HepG2 (cell line): ENCODE results near the gene TMX3. TPM values are rescaled to one million over a fixed set of nuclear protein-coding genes. Genes with fewer than 3 reads are reported as not detected.

Source experiments
- ATAC-seq: fragments of 200-7000 bp; cut with Tn5 transposase; 3 replicates; pipeline ENCODE4 v1.9.1; 2020; ENCODE audit warnings: mild to moderate bottlenecking, moderate library complexity
- BruUV-seq: library from RNA; stranded (reverse); fragments of 400-500 nt; replicated peaks from 2 replicates; lab custom pipeline; 2021; lab: Mats Ljungman, UMichigan
- CTCF ChIA-PET: fragments of 300-600 bp; formaldehyde crosslinking; extraction: SDS; loops from one replicate; lab custom pipeline; 2021; ENCODE audit warnings: low total read pairs, inconsistent platforms, low intra/inter-chr PET ratio; lab: Yijun Ruan, JAX
- POLR2A ChIA-PET: fragments of 350-600 bp; sonication (Branson Sonifier 250); formaldehyde crosslinking; loops from one replicate; lab custom pipeline; 2020; ENCODE audit warnings: antibody characterized with exemption, inconsistent platforms; lab: Yijun Ruan, JAX
- DNase-seq: peaks from one replicate; pipeline ENCODE4 v3.0.0-alpha.2; 2015; ENCODE audit warnings: low spot score
- FAIRE-seq: peaks from 3 replicates; lab custom pipeline; 2011; peaks lifted over from hg19 to GRCh38; lab: Jason Lieb, UNC
- H2AFZ ChIP-seq: one replicate; pipeline ENCODE4 v1.6.1; 2011; ENCODE audit warnings: low read length, inconsistent platforms
- H3K27ac ChIP-seq: fragments of 300-600 bp; 3 replicates; pipeline ENCODE4 v1.8.0; 2011; ENCODE audit warnings: mixed run types, mild to moderate bottlenecking, mixed read lengths, low read length, inconsistent platforms; ENCODE audit not compliant: insufficient read depth; ENCODE audit errors: extremely low read length
- H3K27me3 ChIP-seq, 2 experiments: fragments of 200-600 bp in 1 of 2; 2 replicates in 1 of 2; 3 replicates in 1 of 2; pipeline versions ENCODE4 v1.6.0 to v1.8.0; 2011; ENCODE audit warnings: low read length in 2 of 2, mild to moderate bottlenecking in 2 of 2, moderate library complexity in 2 of 2, inconsistent platforms in 1 of 2; ENCODE audit not compliant: insufficient read depth in 2 of 2, control insufficient read depth in 1 of 2
- H3K36me3 ChIP-seq, 2 experiments: fragments of 200-600 bp in 1 of 2; replicated peaks in 1 of 2; 2 replicates in 1 of 2; 3 replicates in 1 of 2; pipeline versions ENCODE4 v1.5.1 to v1.8.0; 2011; ENCODE audit warnings: low read length in 2 of 2, inconsistent platforms in 1 of 2; ENCODE audit not compliant: insufficient read depth in 2 of 2, control insufficient read depth in 1 of 2
- H3K4me1 ChIP-seq: 2 replicates; pipeline ENCODE4 v1.5.1; 2012; ENCODE audit warnings: low read length, inconsistent platforms; ENCODE audit not compliant: insufficient read depth
- H3K4me2 ChIP-seq: 2 replicates; pipeline ENCODE4 v1.6.0; 2011; ENCODE audit warnings: low read depth, low read length, inconsistent platforms
- H3K4me3 ChIP-seq, 3 experiments: fragments of 200-600 bp in 1 of 3; sonication (generic), shearing (Covaris generic) in 1 of 3; replicated peaks in 1 of 3; 2 replicates each; pipeline ENCODE4 v1.5.1; 2011 to 2016; ENCODE audit warnings: low read length in 3 of 3, inconsistent platforms in 2 of 3, low read depth in 2 of 3, mild to moderate bottlenecking in 2 of 3, control low read depth in 1 of 3, mixed read lengths in 1 of 3; ENCODE audit not compliant: insufficient read depth in 1 of 3
- H3K79me2 ChIP-seq: one replicate; pipeline ENCODE4 v1.6.1; 2011; ENCODE audit warnings: low read length, inconsistent platforms; ENCODE audit not compliant: insufficient read depth
- H3K9ac ChIP-seq: 2 replicates; pipeline ENCODE4 v1.6.0; 2011; ENCODE audit warnings: mild to moderate bottlenecking, low read depth, low read length, inconsistent platforms; ENCODE audit not compliant: insufficient read depth
- H3K9me3 ChIP-seq: 2 replicates; pipeline ENCODE4 v1.5.1; 2012; ENCODE audit warnings: mild to moderate bottlenecking, low read length
- H4K20me1 ChIP-seq: 2 replicates; pipeline ENCODE4 v1.6.0; 2011; ENCODE audit warnings: inconsistent platforms, mild to moderate bottlenecking, low read length, moderate library complexity; ENCODE audit not compliant: insufficient read depth
- ARHGAP35 ChIP-seq: sonication (generic); formaldehyde crosslinking; IDR thresholded peaks from 2 replicates; pipeline ENCODE4 v1.9.0; 2022; ENCODE audit warnings: mild to moderate bottlenecking, inconsistent platforms, moderate library complexity, missing genetic modification reagents, borderline replicate concordance
- CTCF ChIP-seq: sonication (generic); formaldehyde crosslinking; IDR thresholded peaks from 2 replicates; pipeline ENCODE4 v1.5.0; 2020; ENCODE audit warnings: mild to moderate bottlenecking, missing genetic modification reagents, moderate library complexity
- EED ChIP-seq: sonication (generic); formaldehyde crosslinking; IDR thresholded peaks from 2 replicates; pipeline ENCODE4 v1.5.0; 2020; ENCODE audit warnings: mild to moderate bottlenecking, missing genetic modification reagents
- GABPB1 ChIP-seq: IDR thresholded peaks from 2 replicates; pipeline ENCODE4 v1.6.1; 2016; ENCODE audit warnings: mild to moderate bottlenecking, missing genetic modification reagents, moderate library complexity, missing compliant biosample characterization
- KLF6 ChIP-seq: IDR thresholded peaks from 2 replicates; pipeline ENCODE4 v1.8.0; 2016; ENCODE audit warnings: missing biosample characterization, missing genetic modification reagents
- KMT2B ChIP-seq: IDR thresholded peaks from 2 replicates; pipeline ENCODE4 v1.6.1; 2016; ENCODE audit warnings: missing genetic modification reagents, missing compliant biosample characterization
- NFE2 ChIP-seq: sonication (generic); formaldehyde crosslinking; IDR thresholded peaks from 2 replicates; pipeline ENCODE4 v1.4.0; 2020; ENCODE audit warnings: missing genetic modification reagents
- PATZ1 ChIP-seq: sonication (generic); formaldehyde crosslinking; IDR thresholded peaks from 2 replicates; pipeline ENCODE4 v1.4.0; 2020; ENCODE audit warnings: missing genetic modification reagents
- RBM22 ChIP-seq: fragments of 200-400 bp; formaldehyde crosslinking; optimal IDR thresholded peaks from 2 replicates; pipeline ENCODE3; 2017; ENCODE audit warnings: mild to moderate bottlenecking, low read length, moderate library complexity
- SMC3 ChIP-seq: IDR thresholded peaks from 2 replicates; pipeline ENCODE4 v1.6.1; 2011; ENCODE audit warnings: low read length, improper control_type of control experiment
- STAG1 ChIP-seq: sonication (generic); formaldehyde crosslinking; IDR thresholded peaks from 2 replicates; pipeline ENCODE4 v1.4.0; 2020; ENCODE audit warnings: missing genetic modification reagents
- ZBTB25 ChIP-seq: IDR thresholded peaks from 2 replicates; pipeline ENCODE4 v1.6.1; 2018; ENCODE audit warnings: missing genetic modification reagents
- ZFP1 ChIP-seq: IDR thresholded peaks from 2 replicates; pipeline ENCODE4 v1.6.1; 2016
- ZIK1 ChIP-seq: sonication (generic); formaldehyde crosslinking; IDR thresholded peaks from 2 replicates; pipeline ENCODE4 v1.5.0; 2020; ENCODE audit warnings: mild to moderate bottlenecking, low read depth, missing genetic modification reagents, borderline replicate concordance
- ZNF292 ChIP-seq: sonication (generic); formaldehyde crosslinking; IDR thresholded peaks from 2 replicates; pipeline ENCODE4 v1.8.1; 2022; ENCODE audit warnings: mild to moderate bottlenecking, low read depth, missing genetic modification reagents, borderline replicate concordance
- ZNF34 ChIP-seq: sonication (generic); formaldehyde crosslinking; IDR thresholded peaks from 2 replicates; pipeline ENCODE4 v1.4.0; 2020; ENCODE audit warnings: mild to moderate bottlenecking, missing genetic modification reagents, borderline replicate concordance
- ZNF441 ChIP-seq: sonication (generic); formaldehyde crosslinking; IDR thresholded peaks from 2 replicates; pipeline ENCODE4 v1.7.0; 2021; ENCODE audit warnings: missing genetic modification reagents, borderline replicate concordance
- ZNF772 ChIP-seq: sonication (generic); formaldehyde crosslinking; IDR thresholded peaks from 2 replicates; pipeline ENCODE4 v1.5.0; 2020; ENCODE audit warnings: mild to moderate bottlenecking, missing genetic modification reagents
- WGBS: methylation state at CpG from one replicate; pipeline ENCODE4 v1.1.6; 2017; ENCODE audit warnings: low lambda C conversion rate; 5-methylcytosine and 5-hydroxymethylcytosine counted together
- in situ Hi-C: cut with HindIII; loops from 2 replicates; pipeline ENCODE4 v1.10.0; 2017; ENCODE audit warnings: low pct_unique_long_range_greater_than_20kb; ENCODE audit not compliant: extremely low pct_ligation_motif_present
- intact Hi-C: fragments of 100-400 bp; cut with micrococcal nuclease; formaldehyde crosslinking; loops from one replicate; pipeline ENCODE4 v1.10.0; 2022; ENCODE audit not compliant: unreplicated experiment
- polyA plus RNA-seq, 8 experiments: library from polyadenylated mRNA; depleted of rRNA in 3 of 8; stranded (reverse) in 7 of 8; unstranded in 1 of 8; fragments of >200 nt; fragmentation: Illumina TruSeq in 4 of 8; extraction: Trizol in 4 of 8; gene quantifications; 2 replicates each; pipeline versions ENCODE4 v1.2.1 to v1.2.3, GENCODE V29; 2011 to 2016; ENCODE audit warnings: low read depth in 4 of 8, missing spikeins in 1 of 8, mixed read lengths in 1 of 8; ENCODE audit not compliant: insufficient read depth in 1 of 8
- total RNA-seq, 5 experiments: library from RNA; depleted of rRNA; stranded (reverse); fragments of >200 nt; fragmentation: Illumina TruSeq; extraction: Trizol; gene quantifications; 2 replicates each; pipeline ENCODE4 v1.2.3, GENCODE V29; 2016; ENCODE audit warnings: low read depth in 1 of 5

TMX3 gene
- total and polyA plus RNA-seq, 2 of the 13 experiments (the other 11 are each of a cell fraction or from before 2014, with no cell fraction given), result 12.9 to 25.0 TPM

- ChIA-PET POLR2A (no interaction called here), CTCF (interaction anchor here (1.1 to 1.3 kb wide), 2 partner anchors 1442 to 1443 kb away, joined by 3 to 7 read pairs; no protein-coding TSS in a partner anchor)
- Histone ChIP-seq H3K4me3 (no peak overlapping the region), H3K4me2 (no peak overlapping the region), H3K4me1 (no peaks in the 10 kb centered on the region), H3K36me3 (no peaks in the 10 kb centered on the region), H3K27ac (no peak overlapping the region), H4K20me1 (no peaks in the 10 kb centered on the region), H3K27me3 (no peaks in the 10 kb centered on the region), H3K9ac (no peak overlapping the region), H3K9me3 (no peaks in the 10 kb centered on the region), H3K79me2 (no peaks in the 10 kb centered on the region), H2AFZ (no peak overlapping the region)
- in situ Hi-C loops, result loop anchor here (10.0 kb wide), 1 partner anchor 1446 kb away; no protein-coding TSS in a partner anchor
- 35% methylated on average over 5 of the region's 5 CpGs for WGBS
- no peak for FAIRE-seq
- no TSS peak for BruUV-seq
- ATAC-seq, result no peak
- intact Hi-C loops, result loop anchor here (1.0 kb wide), 3 partner anchors 75 to 1443 kb away; partner anchors contain the start of gene DSEL
- DNase-seq, result peak; percentile 33
- no peak for TF ChIP-seq ARHGAP35 (CRISPR knock-in tag)
- no peak for TF ChIP-seq RBM22
- TF ChIP-seq ZFP1 (CRISPR knock-in tag), result no peak
- no peak for TF ChIP-seq KLF6 (CRISPR knock-in tag)
- TF ChIP-seq ZNF772, result no peak
- no peak for TF ChIP-seq ZNF34 (CRISPR knock-in tag)
- TF ChIP-seq STAG1, result peak; percentile 40
- TF ChIP-seq ZNF292 (CRISPR knock-in tag), result no peak
- no peak for TF ChIP-seq EED (CRISPR knock-in tag)
- no peak for TF ChIP-seq ZIK1 (CRISPR knock-in tag)
- no peak for TF ChIP-seq ZNF441 (CRISPR knock-in tag)
- peak; percentile 28; the same call in 1 of the 2 replicates for TF ChIP-seq SMC3
- no peak for TF ChIP-seq NFE2
- no peak for TF ChIP-seq PATZ1 (CRISPR knock-in tag)
- no peak for TF ChIP-seq GABPB1 (CRISPR knock-in tag)
- peak; percentile 32; the same call in 1 of the 2 replicates for TF ChIP-seq CTCF (CRISPR knock-in tag)
- TF ChIP-seq KMT2B, result no peak
- TF ChIP-seq ZBTB25 (CRISPR knock-in tag), result no peak
Observed at GRCh38 chr18:68660354-68661183, 54.3 kb downstream of the TMX3 start.
